Measurements from ENCODE around the gene TCERG1L. TPM values are rescaled to one million over a fixed set of nuclear protein-coding genes. Genes with fewer than 3 reads are reported as not detected.
"Not testable (repeated sequence)": the region's sequence is repeated elsewhere in the genome, so short reads cannot be mapped to it uniquely, and the experiment has no call there.

The TCERG1L gene, protein sequence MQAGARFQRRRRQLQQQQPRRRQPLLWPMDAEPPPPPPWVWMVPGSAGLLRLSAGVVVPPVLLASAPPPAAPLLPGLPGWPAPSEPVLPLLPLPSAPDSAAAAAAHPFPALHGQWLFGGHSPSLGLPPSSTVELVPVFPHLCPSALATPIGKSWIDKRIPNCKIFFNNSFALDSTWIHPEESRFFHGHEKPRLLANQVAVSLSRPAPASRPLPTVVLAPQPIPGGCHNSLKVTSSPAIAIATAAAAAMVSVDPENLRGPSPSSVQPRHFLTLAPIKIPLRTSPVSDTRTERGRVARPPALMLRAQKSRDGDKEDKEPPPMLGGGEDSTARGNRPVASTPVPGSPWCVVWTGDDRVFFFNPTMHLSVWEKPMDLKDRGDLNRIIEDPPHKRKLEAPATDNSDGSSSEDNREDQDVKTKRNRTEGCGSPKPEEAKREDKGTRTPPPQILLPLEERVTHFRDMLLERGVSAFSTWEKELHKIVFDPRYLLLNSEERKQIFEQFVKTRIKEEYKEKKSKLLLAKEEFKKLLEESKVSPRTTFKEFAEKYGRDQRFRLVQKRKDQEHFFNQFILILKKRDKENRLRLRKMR
- total RNA-seq = 0.08 TPM

- ATAC-seq = peak; percentile 28
- no peak for DNase-seq (ENCODE audit: low spot score)
Observed at GRCh38 chr10:131311661-131312477, at the start of gene TCERG1L. Gene TCERG1L (minus strand): TSS chr10:131311721. CDS start chr10:131311635, 86 bp downstream.

DNA sequence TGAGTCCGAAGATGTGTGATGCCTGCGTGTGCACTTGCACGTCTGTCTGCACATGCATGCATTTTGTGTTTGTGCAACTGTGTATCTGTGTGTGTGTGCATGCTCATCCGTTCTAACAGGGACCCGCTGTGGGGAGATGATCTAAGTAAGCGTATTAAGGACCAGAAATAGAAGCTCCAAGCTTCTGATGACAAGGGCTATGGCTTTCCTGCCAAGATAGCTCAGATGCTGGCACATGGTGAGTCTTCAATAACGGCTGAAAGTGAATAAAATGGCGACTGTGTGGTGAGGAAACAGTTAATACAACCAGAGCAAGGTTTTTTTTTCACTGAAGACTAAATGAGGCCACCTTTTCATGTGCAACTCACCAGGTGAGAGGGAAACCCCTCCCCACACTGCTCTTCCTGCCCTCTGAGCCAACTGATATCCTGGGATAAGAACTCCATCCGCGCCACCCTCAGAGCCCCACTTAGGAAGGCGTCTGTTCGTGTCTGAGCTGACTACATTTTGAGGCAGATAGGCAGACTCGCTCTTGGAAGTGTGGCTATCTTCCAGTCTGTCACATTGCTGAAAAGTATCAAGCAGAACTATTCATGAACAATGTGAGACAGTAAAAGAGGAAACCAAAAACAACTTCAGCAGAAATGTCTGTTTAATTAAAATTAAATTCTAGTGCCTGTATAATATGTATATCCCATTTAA, 47.4 kb upstream of the TCERG1L start:
- no peak for DNase-seq (ENCODE audit: low spot score)
- no peak for ATAC-seq

- DNase-seq (ENCODE audit: low spot score) (no peak), ATAC-seq (no peak)
Observed at GRCh38 chr10:131356442-131356841, 44.9 kb upstream of the TCERG1L start.

- no peak for ATAC-seq
Observed at GRCh38 chr10:131355881-131356280, 44.4 kb upstream of the TCERG1L start.

GRCh38 chr10:131355056-131355455, 43.5 kb upstream of the TCERG1L start:
- DNase-seq (ENCODE audit: low spot score) = no peak

More at GRCh38 chr10:131355881-131356280, 44.4 kb upstream of the TCERG1L start:
- no peak for DNase-seq (ENCODE audit: low spot score)

DNA sequence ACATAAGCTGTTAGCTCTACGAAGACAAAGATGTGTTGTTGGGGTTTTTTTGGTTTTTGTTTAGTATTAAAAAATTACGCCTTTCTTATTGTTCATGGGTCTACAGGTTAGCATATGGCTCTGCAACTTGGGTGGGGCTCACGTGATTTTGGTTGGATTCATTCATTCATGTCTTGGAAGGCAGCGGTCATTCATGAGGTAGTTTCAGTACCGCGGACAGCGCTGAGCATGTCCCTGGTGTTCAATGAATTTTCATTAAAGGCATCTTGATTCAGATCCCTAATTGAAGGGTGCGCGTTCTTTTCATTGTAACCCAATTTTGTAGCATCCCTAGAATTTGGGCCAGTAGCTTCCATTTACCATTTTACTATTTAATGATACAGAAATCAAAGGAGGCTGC, 42.9 kb upstream of the TCERG1L start:
- no peak for ATAC-seq
- no peak for DNase-seq (ENCODE audit: low spot score)

More at GRCh38 chr10:131355056-131355455, 43.5 kb upstream of the TCERG1L start:
- ATAC-seq = no peak

GRCh38 chr10:131352765-131353290, 41.3 kb upstream of the TCERG1L start:
- DNase-seq (ENCODE audit: low spot score) (no peak), ATAC-seq (no peak)

DNA sequence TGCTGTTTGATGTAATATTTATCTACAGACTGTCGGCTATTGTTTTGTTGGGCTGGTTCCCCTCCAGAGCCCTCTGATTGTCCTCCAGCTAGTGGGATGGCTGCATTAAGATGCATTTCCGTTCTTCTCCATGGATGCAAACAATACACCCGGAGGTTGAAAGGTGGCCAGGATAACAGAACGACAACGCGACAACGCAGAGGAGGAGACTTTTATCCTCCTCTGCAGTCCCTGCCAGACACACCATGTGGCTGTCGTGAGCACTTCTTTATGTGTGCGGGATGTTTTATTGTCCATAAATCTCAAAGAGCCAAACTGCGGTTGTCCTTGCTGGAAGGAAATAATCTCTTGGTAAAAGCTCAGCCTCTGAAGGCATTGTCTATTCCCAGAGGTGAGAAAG, 39.1 kb upstream of the TCERG1L start:
- ATAC-seq = no peak

GRCh38 chr10:131350245-131350644, 38.7 kb upstream of the TCERG1L start:
- ATAC-seq (no peak), DNase-seq (ENCODE audit: low spot score) (no peak)

More for the DNA sequence above, 39.1 kb upstream of the TCERG1L start:
- DNase-seq (ENCODE audit: low spot score) = no peak

DNA sequence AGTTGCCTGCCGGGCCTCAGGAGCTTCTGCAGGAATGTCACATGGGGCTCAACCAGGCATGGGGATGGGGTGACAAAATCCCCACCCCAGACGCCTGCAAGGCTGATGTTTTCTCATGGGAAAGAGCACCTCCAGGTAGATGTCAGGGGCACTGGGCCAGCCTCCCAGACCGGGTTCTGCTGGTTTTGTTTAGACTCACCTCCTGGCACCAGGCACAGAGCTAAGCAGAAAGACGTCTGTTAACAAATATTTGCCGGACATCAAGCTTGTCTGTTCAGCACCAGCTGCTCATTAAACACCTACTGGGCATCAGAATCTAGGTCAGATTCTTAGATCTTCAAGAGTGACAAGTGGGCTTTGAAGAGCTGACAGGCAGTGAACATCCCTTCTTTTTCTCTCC, 34.9 kb upstream of the TCERG1L start:
- no peak for DNase-seq (ENCODE audit: low spot score)
- ATAC-seq = no peak

GRCh38 chr10:131345691-131346090, 34.2 kb upstream of the TCERG1L start:
- DNase-seq (ENCODE audit: low spot score) (no peak), ATAC-seq (no peak)

- DNase-seq (ENCODE audit: low spot score) = no peak
- ATAC-seq = no peak
Observed at GRCh38 chr10:131344747-131345146, 33.2 kb upstream of the TCERG1L start.

DNA sequence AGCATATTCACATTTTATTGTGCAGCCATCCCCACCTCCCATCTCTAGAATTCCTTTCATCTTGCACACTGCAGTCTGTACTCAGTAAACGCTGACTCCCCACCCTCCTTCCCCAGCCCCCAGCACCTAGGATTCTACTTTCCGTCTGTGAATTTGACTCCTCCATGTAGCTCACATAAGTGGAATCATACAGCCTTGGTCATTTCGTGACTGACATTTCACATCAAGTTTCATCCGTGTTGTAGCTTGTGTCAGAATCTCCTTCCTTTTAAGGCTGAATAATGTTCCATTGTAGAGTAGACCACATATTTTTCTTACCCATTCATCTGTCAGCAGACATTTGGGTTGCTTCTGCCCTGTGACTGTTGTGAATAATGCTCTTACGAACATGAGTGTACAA, 26.2 kb upstream of the TCERG1L start:
- DNase-seq (ENCODE audit: low spot score) (no peak), ATAC-seq (no peak)

DNA sequence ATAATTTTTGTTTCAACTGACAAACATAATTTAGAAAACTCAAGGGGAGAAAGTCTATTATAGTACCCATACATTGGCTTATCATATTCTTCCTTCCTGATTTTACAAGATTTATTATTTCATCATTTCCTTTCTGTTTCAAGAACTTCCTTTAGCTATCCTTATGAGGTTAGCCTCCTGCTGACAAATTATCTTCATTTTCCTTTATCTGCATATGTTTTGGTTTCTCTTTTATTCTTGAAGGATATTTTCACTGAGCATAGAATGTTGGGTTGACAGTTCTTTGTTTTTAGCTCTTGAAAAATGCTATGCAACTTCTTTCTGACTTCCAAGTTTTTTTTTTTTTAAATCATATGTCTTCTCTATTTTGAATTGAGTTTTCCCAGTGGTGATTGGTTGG, 21.3 kb upstream of the TCERG1L start:
- ATAC-seq (no peak), DNase-seq (ENCODE audit: low spot score) (no peak)

DNA sequence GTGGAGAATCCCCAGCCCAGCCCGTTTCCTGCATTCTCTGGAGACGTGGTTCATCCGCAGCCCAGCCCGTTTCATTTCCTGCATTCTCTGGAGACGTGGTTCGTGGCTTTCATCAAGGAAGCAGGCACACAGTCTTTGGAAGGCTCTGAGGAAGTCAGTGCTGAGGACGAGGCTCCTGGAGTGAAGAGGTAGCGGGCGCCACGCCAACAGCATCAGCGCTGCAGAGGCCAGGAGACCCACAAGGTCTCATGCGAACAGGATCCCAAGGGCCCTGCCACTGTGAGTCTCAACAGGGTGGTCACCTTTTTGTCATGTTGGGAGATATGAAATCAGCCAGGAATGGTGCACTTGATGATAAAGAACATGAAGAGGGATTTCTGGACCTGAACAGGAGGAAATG, 12.4 kb upstream of the TCERG1L start:
- no peak for DNase-seq (ENCODE audit: low spot score)
- ATAC-seq = no peak

GRCh38 chr10:131323025-131323424, 11.5 kb upstream of the TCERG1L start:
- no peak for ATAC-seq

GRCh38 chr10:131322575-131322974, 11.1 kb upstream of the TCERG1L start:
- DNase-seq (ENCODE audit: low spot score); ATAC-seq: not testable (repeated sequence)

More at GRCh38 chr10:131323025-131323424, 11.5 kb upstream of the TCERG1L start:
- DNase-seq (ENCODE audit: low spot score) = no peak

DNA sequence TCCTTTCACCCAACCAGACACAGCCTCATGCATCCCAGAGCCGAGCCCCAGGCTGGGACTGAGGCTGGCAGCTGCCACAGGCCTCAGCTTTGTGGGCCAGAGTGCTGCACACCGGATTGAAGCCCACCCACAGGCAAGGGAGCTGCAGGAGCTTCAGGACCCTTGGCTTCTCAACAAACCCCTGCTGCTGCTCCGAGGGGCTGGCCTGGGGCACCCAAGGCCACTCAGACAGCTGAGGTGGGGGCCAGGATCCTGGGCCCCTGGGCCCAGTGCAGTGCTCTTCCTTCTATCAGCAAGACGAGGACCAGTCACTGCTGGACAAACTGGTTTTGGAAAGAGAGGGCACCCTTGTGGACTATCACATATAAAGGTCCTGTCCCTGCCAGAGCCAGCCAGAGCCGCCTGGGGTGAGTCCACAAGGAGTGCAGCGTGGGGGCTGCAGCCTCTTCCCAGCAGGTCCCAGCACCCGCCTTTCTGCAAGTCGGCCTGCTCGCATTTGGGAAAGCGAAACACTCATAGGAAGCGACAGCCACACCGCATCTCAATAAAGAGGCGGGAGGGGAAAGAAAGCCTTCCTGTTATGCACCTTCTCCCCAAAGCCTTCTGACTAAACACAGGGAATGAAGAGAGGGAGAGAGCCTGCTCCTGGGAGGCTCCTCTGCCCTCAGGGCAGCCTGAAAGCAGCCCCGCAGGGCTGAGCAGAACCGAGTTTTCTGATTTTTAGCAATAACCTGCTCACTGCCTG, 9.5 kb upstream of the TCERG1L start:
- DNase-seq (ENCODE audit: low spot score) (no peak), ATAC-seq (no peak)

DNA sequence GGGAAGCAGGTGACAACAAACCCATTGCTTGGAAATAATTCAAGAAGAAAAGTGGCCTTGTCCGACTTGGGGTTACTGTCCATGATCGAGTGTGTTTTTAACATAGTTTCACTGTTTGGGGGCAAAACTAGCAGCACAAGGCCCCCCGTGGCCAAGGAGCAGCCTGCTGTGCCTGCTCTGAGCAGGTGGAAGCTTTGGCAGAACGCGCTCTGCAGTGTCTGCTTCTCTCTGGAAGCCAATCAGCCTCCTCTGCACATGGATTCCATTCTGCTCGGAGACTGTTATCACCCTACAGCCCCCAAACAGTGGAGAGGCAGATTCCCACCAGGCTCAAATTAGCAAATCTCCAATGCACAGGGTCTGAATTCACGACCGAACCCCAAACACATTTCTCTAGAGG, 7.3 kb upstream of the TCERG1L start:
- DNase-seq (ENCODE audit: low spot score) (no peak), ATAC-seq (no peak)

DNA sequence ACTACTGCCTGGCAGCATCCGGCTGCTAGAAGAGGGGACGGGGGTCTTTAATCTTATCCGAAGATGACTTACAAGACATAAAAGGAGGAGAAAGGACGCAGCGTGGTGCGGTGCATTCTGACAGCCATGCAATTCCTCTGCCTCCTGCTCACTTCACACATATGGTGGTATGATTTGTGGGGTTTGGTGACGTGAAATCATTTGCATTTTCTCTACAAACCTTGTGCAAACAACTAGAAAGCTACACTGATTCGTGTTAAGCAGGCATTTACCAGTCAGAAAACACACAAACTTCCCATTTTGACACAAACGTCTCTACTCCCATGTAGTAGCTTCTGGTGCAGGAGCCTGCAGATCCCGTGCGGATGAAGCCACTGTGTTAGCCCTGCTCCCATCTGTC, 6.8 kb upstream of the TCERG1L start:
- no peak for ATAC-seq
- DNase-seq (ENCODE audit: low spot score) = no peak

Measured in left lobe of liver (tissue), 2 donors.